IMR-90 (cell line): ENCODE data around the gene TNKS1BP1. TPM values are rescaled to one million over a fixed set of nuclear protein-coding genes. Genes with fewer than 3 reads are reported as not detected.
A peak's percentile ranks its signal among the peaks of the same experiment; 100 is the strongest.

Experiments
- ATAC-seq: fragments of 200-7000 bp; cut with Tn5 transposase; 2 replicates; pipeline ENCODE4 v1.9.1; 2020; ENCODE audit warnings: low read depth, mild to moderate bottlenecking, moderate library complexity
- BruUV-seq: library from RNA; stranded (reverse); fragments of 400-500 nt; replicated peaks from 2 replicates; lab custom pipeline; 2021; lab: Mats Ljungman, UMichigan
- CTCF ChIA-PET: fragments of 300-600 bp; formaldehyde crosslinking; extraction: SDS; loops from one replicate; lab custom pipeline; 2021; ENCODE audit warnings: antibody characterized with exemption; lab: Yijun Ruan, JAX
- POLR2A ChIA-PET: fragments of 300-600 bp; sonication (Branson Sonifier 250); formaldehyde crosslinking; loops from one replicate; lab custom pipeline; 2022; ENCODE audit warnings: antibody characterized with exemption; ENCODE audit not compliant: unreplicated experiment; lab: Charles Lee
- DNase-seq: peaks from one replicate; pipeline ENCODE4 v3.0.0; 2013
- H2AFZ ChIP-seq: replicated peaks from 2 replicates; pipeline ENCODE3; 2013; ENCODE audit warnings: low read length, mild to moderate bottlenecking; ENCODE audit not compliant: poor library complexity
- H2AK5ac ChIP-seq: 2 replicates; pipeline ENCODE4 v1.6.1; 2013; ENCODE audit warnings: low read depth, low read length, inconsistent platforms
- H2AK9ac ChIP-seq: replicated peaks from 2 replicates; pipeline ENCODE3; 2013; ENCODE audit warnings: mild to moderate bottlenecking, low read depth, low read length, moderate library complexity; ENCODE audit not compliant: poor library complexity
- H2BK120ac ChIP-seq: 2 replicates; pipeline ENCODE4 v1.6.1; 2013; ENCODE audit warnings: low read depth, low read length, inconsistent platforms
- H2BK15ac ChIP-seq: 3 replicates; pipeline ENCODE4 v1.6.1; 2013; ENCODE audit warnings: low read depth, low read length, inconsistent platforms
- H2BK20ac ChIP-seq: 2 replicates; pipeline ENCODE4 v1.6.1; 2013; ENCODE audit warnings: low read depth, mild to moderate bottlenecking, inconsistent platforms, low read length, moderate library complexity
- H2BK5ac ChIP-seq: 2 replicates; pipeline ENCODE4 v1.6.1; 2013; ENCODE audit warnings: mild to moderate bottlenecking, low read depth, low read length, inconsistent platforms; ENCODE audit not compliant: poor library complexity, severe bottlenecking
- H3K14ac ChIP-seq: replicated peaks from 2 replicates; pipeline ENCODE4 v1.6.1; 2013; ENCODE audit warnings: low read depth, low read length, inconsistent platforms
- H3K18ac ChIP-seq: 2 replicates; pipeline ENCODE4 v1.6.1; 2013; ENCODE audit warnings: low read depth, low read length, control low read depth
- H3K23ac ChIP-seq: 2 replicates; pipeline ENCODE4 v1.6.1; 2013; ENCODE audit warnings: low read depth, low read length, inconsistent platforms
- H3K27ac ChIP-seq: 2 replicates; pipeline ENCODE4 v1.5.1; 2013; ENCODE audit warnings: mild to moderate bottlenecking, control low read depth, low read length; ENCODE audit not compliant: insufficient read depth
- H3K27me3 ChIP-seq: 2 replicates; pipeline ENCODE4 v1.6.1; 2013; ENCODE audit warnings: low read length; ENCODE audit not compliant: control insufficient read depth, insufficient read depth
- H3K36me3 ChIP-seq: 2 replicates; pipeline ENCODE4 v1.6.1; 2013; ENCODE audit warnings: low read length, mixed read lengths; ENCODE audit not compliant: control insufficient read depth, insufficient read depth
- H3K4ac ChIP-seq: 2 replicates; pipeline ENCODE4 v1.6.1; 2013; ENCODE audit warnings: low read depth, low read length, inconsistent platforms
- H3K4me1 ChIP-seq: 2 replicates; pipeline ENCODE4 v1.6.1; 2013; ENCODE audit warnings: low read length, mixed read lengths; ENCODE audit not compliant: control insufficient read depth, insufficient read depth
- H3K4me2 ChIP-seq: 2 replicates; pipeline ENCODE4 v1.6.1; 2013; ENCODE audit warnings: low read depth, mild to moderate bottlenecking, control low read depth, low read length, moderate library complexity
- H3K4me3 ChIP-seq: 2 replicates; pipeline ENCODE4 v1.5.1; 2013; ENCODE audit warnings: low read depth, mild to moderate bottlenecking, control low read depth, low read length, moderate library complexity; ENCODE audit not compliant: insufficient read depth
- H3K56ac ChIP-seq: 2 replicates; pipeline ENCODE4 v1.6.1; 2013; ENCODE audit warnings: low read length, inconsistent platforms; ENCODE audit not compliant: insufficient read depth; ENCODE audit errors: extremely low read depth
- H3K79me1 ChIP-seq, 2 experiments: 2 replicates each; pipeline ENCODE4 v1.6.1; 2013; ENCODE audit warnings: low read length in 2 of 2, inconsistent platforms in 1 of 2, low read depth in 1 of 2
- H3K9ac ChIP-seq: 2 replicates; pipeline ENCODE4 v1.6.1; 2013; ENCODE audit warnings: low read depth, low read length, control low read depth
- H3K9me1 ChIP-seq: 2 replicates; pipeline ENCODE4 v1.6.1; 2013; ENCODE audit warnings: low read length, inconsistent platforms; ENCODE audit not compliant: insufficient read depth
- H3K9me3 ChIP-seq: 2 replicates; pipeline ENCODE4 v1.6.1; 2013; ENCODE audit warnings: low read length; ENCODE audit not compliant: control insufficient read depth, insufficient read depth
- H4K20me1 ChIP-seq: 2 replicates; pipeline ENCODE4 v1.6.1; 2013; ENCODE audit warnings: low read length, inconsistent platforms; ENCODE audit not compliant: insufficient read depth
- H4K5ac ChIP-seq: 2 replicates; pipeline ENCODE4 v1.6.1; 2013; ENCODE audit warnings: mild to moderate bottlenecking, low read depth, low read length, control low read depth
- H4K8ac ChIP-seq, 2 experiments: 2 replicates each; pipeline ENCODE4 v1.6.1; 2013; ENCODE audit warnings: low read depth in 2 of 2, low read length in 2 of 2, control low read depth in 1 of 2, inconsistent platforms in 1 of 2
- H4K91ac ChIP-seq: 2 replicates; pipeline ENCODE4 v1.6.1; 2013; ENCODE audit warnings: low read depth, low read length, inconsistent platforms; ENCODE audit not compliant: insufficient read depth
- BHLHE40 ChIP-seq: fragments of 150-350 bp; IDR thresholded peaks from 2 replicates; pipeline ENCODE4 v1.6.1; 2016; ENCODE audit warnings: mild to moderate bottlenecking, low read depth, low read length
- CEBPB ChIP-seq: IDR thresholded peaks from 2 replicates; pipeline ENCODE4 v1.6.1; 2012; ENCODE audit warnings: low read depth, low read length, improper control_type of control experiment
- WGBS, 2 experiments: methylation state at CpG; one replicate each; pipeline versions ENCODE4 v1.1.5 to v1.1.7; 2013; ENCODE audit warnings: missing lambda C conversion rate in 2 of 2; ENCODE audit not compliant: insufficient read length in 1 of 2; ENCODE audit errors: extremely low coverage in 2 of 2; 5-methylcytosine and 5-hydroxymethylcytosine counted together
- dilution Hi-C: fragments of 300-500 bp; cut with HindIII; formaldehyde crosslinking; loops from one replicate; pipeline ENCODE4 v1.14.3; 2018; ENCODE audit warnings: low sequenced_read_pairs; ENCODE audit not compliant: unreplicated experiment
- in situ Hi-C: fragments of 300-500 bp; cut with MboI; formaldehyde crosslinking; loops from 3 replicates; pipeline ENCODE4 v1.14.3; 2019; ENCODE audit warnings: low sequenced_read_pairs, inconsistent platforms, mixed read lengths
- intact Hi-C: fragments of 100-400 bp; cut with micrococcal nuclease; formaldehyde crosslinking; loops from 2 replicates; pipeline ENCODE4 v1.10.0; 2022
- polyA plus RNA-seq, 3 experiments: library from polyadenylated mRNA; depleted of rRNA; stranded (reverse); fragments of >200 nt; gene quantifications; 2 replicates each; pipeline ENCODE4 v1.2.3, GENCODE V29; 2012; ENCODE audit warnings: low replicate concordance in 1 of 3
- total RNA-seq: library from RNA; depleted of rRNA; stranded (reverse); fragments of >200 nt; gene quantifications from 2 replicates; pipeline ENCODE4 v1.2.3, GENCODE V29; 2012

TNKS1BP1 gene
- total and polyA plus RNA-seq, 2 of the 4 experiments (the other 2 are of a cell fraction), result 31.7 to 71.4 TPM

GRCh38 chr11:57321388-57322255, 3.1 kb downstream of the TNKS1BP1 start:
- Histone ChIP-seq H3K9me3 (no peaks in the 10 kb centered on the region), H4K20me1 (peaks cover 58% of the 10 kb centered on the region), H2AFZ (peak overlapping the region; percentile 78), H3K4ac (peak overlapping the region; percentile 79), H2BK5ac (peak overlapping the region; percentile 74), H4K91ac (peak overlapping the region; percentile 69), H3K79me1 (peaks cover 29 to 67% of the 10 kb centered on the region in 2 experiments), H2BK20ac (peak overlapping the region; percentile 31; the same call in 1 of the 2 replicates), H3K4me3 (peak overlapping the region; percentile 31), H3K27me3 (no peaks in the 10 kb centered on the region), H3K56ac (peak overlapping the region; percentile 92), H3K27ac (peak overlapping the region; percentile 89), H3K4me2 (peak overlapping the region; percentile 71), H2AK5ac (peak overlapping the region; percentile 94), H4K8ac (peak overlapping the region; percentile 9 to 90), H4K5ac (peak overlapping the region; percentile 13; the same call in 1 of the 2 replicates), H2BK15ac (no peak overlapping the region), H3K9ac (peak overlapping the region; percentile 65), H3K23ac (peak overlapping the region; percentile 88), H3K18ac (peak overlapping the region; percentile 15; the same call in 1 of the 2 replicates), H2AK9ac (peak overlapping the region; percentile 90), H3K14ac (peak overlapping the region; percentile 85), H3K36me3 (peaks cover 47% of the 10 kb centered on the region), H3K4me1 (peaks cover 29% of the 10 kb centered on the region), H3K9me1 (peaks cover 37% of the 10 kb centered on the region), H2BK120ac (peak overlapping the region; percentile 73)
- WGBS, 2 experiments, result no CpG with 5 or more reads among the region's 6 CpGs
- ChIA-PET POLR2A (interaction anchor here (3.0 kb wide), 1 partner anchor 10 kb away, joined by 16 read pairs; no protein-coding TSS in a partner anchor), CTCF (interaction anchor here (0.6 to 1.7 kb wide), 3 partner anchors 24 to 480 kb away, joined by 3 to 4 read pairs (median 3); no protein-coding TSS in a partner anchor)
- no peak for DNase-seq
- ATAC-seq, result no peak
- dilution Hi-C loops, result no loop called here
- TF ChIP-seq CEBPB (no peak), BHLHE40 (no peak)
- intact Hi-C loops, result loop anchor here (1.0 to 2.0 kb wide), 3 partner anchors 10 to 481 kb away; no protein-coding TSS in a partner anchor
- BruUV-seq, result no TSS peak
- in situ Hi-C loops, result no loop called here
